SIG-M5 (cell line): ENCODE measurements around the gene COMMD3.

Experiments used
- DNase-seq: peaks from one replicate; lab custom pipeline; 2025; lab: John Stamatoyannopoulos, UW

The COMMD3 gene

DNA sequence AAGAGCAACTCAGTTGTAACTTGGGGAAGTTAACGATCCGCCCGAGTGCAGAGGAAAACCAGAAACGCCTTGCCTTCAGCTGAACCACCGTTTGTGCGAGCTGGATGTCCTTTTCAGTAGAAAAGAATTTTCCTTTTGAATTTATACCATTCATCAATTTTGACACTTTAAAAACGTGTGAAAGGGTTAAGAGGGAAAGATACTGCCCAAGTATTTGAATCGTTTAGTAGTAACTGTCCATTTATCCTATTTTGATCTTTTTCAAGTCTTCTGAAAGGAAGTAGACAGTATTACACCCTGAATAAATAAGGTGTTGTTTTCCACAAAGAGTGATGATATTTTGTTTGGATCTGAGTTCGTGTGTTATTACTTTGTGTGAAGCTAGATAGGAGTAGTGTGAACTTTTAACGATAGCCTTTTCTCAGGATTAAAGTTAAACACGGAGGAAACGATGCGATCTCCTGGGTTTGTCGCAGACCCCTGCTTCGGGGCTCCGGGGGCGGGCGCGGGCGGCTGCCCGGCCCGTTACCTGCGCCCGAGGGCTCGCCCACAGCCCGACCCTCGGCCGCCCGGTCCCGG is 3.9 kb downstream of the COMMD3 start:
- DNase-seq = no peak

GRCh38 chr10:22320591-22321155 is 4.5 kb downstream of the COMMD3 start, which contains the start of gene BMI1:
Gene BMI1, plus strand, starts transcription at chr10:22321099. Its CDS starts 5,351 bp downstream, at chr10:22326450.
- no peak for DNase-seq

DNA sequence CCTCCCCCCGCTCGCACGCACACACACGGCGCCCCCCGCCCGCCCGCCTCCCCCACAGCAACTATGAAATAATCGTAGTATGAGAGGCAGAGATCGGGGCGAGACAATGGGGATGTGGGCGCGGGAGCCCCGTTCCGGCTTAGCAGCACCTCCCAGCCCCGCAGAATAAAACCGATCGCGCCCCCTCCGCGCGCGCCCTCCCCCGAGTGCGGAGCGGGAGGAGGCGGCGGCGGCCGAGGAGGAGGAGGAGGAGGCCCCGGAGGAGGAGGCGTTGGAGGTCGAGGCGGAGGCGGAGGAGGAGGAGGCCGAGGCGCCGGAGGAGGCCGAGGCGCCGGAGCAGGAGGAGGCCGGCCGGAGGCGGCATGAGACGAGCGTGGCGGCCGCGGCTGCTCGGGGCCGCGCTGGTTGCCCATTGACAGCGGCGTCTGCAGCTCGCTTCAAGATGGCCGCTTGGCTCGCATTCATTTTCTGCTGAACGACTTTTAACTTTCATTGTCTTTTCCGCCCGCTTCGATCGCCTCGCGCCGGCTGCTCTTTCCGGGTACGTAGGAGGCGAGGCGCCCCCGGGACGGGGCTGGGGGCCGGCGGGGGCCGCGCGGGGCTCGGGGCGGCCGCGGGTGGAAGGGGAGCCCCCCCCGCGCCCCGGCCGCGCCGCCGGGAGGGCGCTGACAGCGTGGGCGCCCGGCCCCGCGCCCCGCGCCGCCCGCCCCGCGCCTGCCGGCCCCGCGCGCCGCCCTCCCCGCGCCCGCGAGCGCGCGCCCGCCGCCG is 5.2 kb downstream of the COMMD3 start:
- no peak for DNase-seq

DNA sequence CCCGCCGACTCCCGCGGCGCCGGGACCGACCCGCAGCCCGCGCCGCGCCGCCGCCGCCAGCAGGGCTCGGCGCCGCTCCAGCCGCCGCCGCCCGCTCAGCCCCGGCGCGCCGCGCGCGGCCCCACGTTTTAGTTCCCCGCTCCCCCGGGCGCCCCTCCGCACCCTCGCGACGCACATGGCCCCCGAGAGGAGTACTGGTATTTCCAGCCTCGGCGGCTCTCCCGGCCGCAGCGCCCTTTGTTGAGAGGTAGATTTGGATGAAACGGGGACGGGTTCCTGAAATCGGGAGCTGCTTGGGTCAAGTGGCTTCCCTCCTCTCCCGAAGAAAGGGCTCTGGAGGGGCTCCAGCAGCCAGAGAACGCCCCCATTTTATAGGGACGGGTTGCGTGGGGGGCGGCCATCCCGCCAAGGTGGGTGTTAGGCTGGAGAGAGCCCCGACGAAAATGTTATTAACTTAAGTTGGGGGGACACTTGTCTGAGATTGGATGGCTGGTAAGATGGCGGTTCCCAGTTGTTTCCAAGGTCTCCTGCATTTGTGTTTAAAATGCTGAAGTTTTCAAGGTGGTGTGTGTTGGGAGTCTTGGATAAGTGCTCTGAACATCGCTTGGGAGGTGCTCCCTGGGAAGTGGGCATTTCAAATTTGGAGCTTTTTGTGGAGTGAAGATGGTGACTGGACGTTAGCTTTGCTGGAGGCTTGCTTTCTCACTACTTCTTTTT is 5.9 kb downstream of the COMMD3 start:
- DNase-seq = no peak

DNA sequence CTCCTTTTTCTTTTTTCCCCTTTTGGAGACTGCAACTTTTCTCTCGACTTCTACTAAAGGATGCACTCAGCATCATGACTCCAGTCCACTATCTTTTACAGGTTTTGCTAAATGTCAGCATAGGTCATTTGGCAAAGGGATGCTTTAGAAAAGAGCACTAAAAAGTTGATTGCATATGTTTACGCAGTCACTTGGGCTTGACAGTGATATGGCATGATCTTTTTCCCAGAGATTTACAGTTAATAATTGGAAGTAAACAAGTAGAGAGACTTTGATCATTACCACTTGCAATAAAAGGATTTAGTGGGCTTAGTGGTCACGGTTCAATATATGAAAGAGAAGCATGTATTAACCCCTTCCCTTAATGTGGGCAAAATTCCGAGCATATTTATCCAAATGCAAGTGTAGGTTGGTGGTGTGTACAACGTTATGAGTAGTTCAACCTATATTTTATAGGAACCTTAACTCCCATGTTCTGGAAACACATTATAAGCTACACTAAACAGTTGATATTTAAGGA is 6.5 kb downstream of the COMMD3 start:
- DNase-seq = no peak

DNA sequence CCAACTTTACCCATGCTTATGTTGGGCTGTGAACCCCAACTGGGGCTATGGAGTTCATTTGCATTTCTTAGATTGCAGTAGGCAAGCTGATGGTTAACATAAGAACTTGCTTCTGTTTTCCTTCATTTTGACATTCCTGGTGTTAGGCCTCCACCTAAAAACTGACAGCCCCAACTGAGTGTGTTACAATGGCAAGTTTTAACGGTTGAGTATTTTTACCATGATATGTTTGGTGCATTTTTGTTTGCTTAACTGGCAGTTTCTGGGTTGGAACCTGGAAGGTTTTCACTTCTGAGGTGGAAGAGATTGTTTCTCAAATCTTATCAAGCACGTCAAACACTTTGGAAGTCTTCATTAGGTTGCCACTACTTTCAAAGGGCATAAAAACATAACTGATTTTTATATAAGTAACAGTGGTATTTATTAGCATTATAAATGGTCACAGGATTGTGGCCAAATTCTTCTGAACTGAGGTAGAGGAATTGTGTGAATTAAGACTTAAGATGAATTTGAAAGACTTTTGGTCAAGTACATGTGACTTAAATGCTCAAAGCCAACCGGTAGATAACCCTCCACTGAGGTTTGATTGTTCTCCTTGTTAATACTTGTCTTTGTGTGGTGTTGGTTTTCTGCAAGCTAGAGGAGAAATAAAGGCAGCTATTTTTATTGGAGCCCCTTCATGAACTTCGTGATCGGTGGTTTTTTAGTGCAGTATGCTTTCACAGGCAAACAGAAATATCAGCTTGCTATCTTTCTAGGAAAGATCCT is 7.5 kb downstream of the COMMD3 start:
- DNase-seq = no peak

GRCh38 chr10:22324413-22324812 is 8.2 kb downstream of the COMMD3 start:
- DNase-seq = no peak

DNA sequence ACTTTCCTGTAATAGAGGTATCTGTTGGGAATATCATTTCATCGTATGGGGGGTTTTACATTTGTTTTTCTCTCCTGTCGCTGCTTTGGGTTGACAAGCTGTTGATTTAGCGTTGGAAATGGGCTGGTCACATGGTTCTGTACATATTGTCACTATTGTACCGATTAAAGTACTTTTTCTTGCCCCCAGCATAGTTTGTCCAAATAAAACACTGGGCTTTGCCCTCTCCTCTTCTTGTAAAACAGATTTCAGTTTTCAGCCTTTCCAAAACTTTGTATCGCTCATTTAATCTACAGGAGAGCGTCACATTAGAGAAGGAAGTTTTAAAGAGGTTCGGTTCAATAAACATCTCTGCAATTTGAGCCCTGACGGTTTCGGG is 8.7 kb downstream of the COMMD3 start:
- no peak for DNase-seq

DNA sequence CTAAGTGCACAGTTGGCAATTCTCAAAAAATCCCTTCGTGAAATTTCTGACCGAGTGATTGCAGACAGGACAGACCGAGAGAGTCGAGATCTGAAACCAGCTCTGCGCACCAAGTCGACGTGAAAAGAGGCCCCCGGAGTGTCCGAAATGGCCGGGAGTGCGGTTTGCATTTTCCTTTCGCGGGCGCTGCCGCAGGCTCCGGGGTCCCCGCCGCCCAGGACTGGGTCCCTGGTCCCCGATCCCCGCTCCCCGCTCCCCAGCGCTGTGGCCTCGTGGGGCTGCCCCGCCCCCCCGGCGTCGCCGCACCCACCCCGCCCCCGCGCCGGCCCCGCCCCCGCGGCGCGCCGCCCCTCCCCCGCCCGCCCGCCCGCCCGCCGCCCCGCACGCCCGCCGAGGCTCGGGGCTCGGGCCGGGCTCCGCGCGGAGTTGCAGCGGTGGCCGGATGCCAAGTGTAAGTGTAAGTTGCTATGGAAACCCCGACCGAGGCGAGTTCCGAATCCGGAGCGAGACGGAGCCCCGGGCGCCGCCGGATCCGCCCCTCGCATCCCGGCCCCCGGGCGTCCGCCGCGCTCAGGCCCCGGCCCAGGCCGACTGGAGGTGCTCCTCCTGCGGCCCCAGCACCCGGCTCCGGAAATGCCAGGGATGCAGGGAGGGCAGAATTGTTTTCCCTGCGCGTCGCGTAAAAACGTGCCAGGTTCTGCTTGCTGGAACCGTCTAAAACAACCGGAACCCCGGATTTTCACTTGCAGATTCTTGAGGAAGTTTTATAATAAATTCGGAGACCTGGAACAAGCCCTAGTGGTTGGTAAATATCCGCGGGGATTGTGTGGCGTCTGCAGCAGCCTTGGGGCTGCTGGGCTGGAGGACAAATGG is 9.3 kb downstream of the COMMD3 start:
- no peak for DNase-seq

- no peak for DNase-seq
These were observed 10.0 kb downstream of the COMMD3 start for GRCh38 chr10:22326145-22326702.

DNA sequence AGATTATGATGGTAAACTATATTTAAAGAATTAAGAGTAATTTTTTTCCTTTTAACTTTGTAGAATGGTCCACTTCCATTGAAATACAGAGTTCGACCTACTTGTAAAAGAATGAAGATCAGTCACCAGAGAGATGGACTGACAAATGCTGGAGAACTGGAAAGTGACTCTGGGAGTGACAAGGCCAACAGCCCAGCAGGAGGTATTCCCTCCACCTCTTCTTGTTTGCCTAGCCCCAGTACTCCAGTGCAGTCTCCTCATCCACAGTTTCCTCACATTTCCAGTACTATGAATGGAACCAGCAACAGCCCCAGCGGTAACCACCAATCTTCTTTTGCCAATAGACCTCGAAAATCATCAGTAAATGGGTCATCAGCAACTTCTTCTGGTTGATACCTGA is 13.0 kb downstream of the COMMD3 start:
- no peak for DNase-seq

- DNase-seq = no peak
These were observed 16.0 kb downstream of the COMMD3 start for GRCh38 chr10:22332116-22332692.

DNA sequence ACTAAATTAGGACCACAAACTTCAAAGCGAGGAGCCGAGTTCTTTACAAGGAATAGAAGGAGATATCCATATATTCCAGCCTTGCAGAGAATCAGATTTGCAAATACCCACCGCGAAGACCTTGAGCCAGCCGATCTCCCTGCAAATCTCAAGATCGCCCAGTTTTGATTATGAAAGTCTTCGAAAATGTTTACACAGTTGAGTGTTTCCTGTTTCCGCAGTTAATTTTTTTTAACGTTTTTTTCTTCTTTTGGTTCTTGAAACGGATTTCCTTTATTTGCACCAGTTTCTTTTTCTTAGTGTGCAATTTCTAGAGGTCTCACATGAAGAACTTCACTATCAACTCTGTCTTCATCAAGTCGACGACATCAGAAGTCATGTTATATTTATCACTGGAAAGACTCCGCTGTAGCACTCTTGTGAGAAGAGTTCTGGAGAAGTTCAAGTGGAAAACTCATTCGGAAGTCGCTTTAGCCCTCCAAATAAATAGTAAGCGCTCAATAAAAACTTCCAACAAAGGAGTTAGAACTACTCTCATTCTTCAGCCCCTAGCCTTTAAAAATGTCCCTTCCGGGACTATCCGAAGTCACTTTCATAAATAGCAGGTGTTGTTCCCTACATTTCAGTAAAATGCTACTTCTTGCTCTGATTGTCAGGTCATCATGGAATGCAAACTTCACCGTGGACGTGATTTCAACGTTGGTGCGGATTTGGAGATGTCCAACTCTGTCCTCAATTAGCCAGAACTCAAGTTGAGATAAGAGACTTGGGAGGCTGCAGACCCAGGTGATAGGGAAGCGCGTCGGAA is 17.2 kb downstream of the COMMD3 start:
- no peak for DNase-seq

DNA sequence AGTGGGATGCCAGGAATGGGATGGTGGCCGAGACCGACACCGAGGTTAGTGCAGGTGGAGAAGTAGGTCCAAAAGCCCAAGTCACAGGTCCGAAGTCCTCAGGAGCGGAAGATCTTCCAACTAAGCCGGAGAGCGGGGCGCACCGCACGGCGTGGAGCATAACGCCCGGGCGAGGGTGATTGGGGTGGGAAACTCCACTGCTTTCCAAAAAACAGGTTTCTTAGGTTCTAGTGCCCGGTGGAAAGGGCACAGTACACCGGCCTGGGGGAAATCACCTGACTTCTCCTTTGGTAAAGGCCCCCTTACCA is 17.7 kb downstream of the COMMD3 start:
- DNase-seq = no peak

GRCh38 chr10:22334414-22335172 is 18.4 kb downstream of the COMMD3 start:
- DNase-seq = no peak

DNA sequence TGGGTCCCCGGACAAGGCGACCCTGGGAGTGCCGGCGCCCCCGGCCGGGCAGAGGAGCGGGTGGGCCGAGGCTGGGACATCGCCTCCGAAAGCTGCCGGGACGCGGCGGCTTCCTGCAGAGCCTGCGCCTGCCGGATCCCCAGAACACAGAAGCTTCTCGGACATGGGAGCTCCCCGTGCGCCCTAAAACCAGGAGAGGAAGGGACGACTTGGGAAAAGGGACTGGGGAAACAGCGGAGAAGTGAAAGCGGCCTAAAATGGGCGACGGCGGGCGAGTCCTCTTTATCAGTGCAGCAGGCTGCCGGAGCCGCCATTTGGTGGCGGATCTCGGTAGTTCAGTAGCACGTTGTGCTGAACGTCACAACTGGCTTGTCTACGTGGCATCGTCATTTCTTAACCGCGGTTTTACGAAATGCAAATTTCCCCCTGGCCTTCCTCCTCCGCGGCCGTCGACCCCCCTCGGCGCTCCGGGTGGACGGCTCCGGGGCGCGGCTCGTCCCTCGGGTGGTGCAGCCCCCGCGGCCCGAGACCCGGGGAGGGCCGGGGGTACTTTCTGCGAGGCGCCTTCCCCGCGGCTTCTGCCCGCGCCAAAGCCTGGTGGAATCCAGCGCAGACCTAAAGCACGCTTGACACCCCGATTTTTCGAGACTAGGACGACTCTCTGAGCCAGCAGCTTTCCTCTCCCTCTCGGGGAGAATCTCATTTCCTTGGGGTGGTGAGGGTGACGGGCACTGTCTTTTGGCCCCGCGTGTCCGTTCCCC is 19.2 kb downstream of the COMMD3 start:
- no peak for DNase-seq

GRCh38 chr10:22338185-22338900 is 22.2 kb downstream of the COMMD3 start:
- DNase-seq = no peak
